Coronary artery (tissue), 2 donors: Measurements from ENCODE around the gene SLC5A1.
"Not testable (repeated sequence)": the region's sequence is repeated elsewhere in the genome, so short reads cannot be mapped to it uniquely, and the experiment has no call there.

ENCODE experiments used
- DNase-seq: peaks from one replicate; pipeline ENCODE4 v3.0.0-alpha.2; 2017; ENCODE audit warnings: low spot score
- H3K27ac ChIP-seq, 2 donors: fragments of 200-600 bp; sonication (generic); one replicate each; pipeline ENCODE4 v1.5.1; 2016 to 2019
- H3K4me3 ChIP-seq: fragments of 200-600 bp; sonication (generic); 2 replicates; pipeline ENCODE4 v1.5.1; 2016; ENCODE audit warnings: mild to moderate bottlenecking, moderate library complexity
- CTCF ChIP-seq: fragments of 200-600 bp; sonication (generic); IDR thresholded peaks from one replicate; pipeline ENCODE4 v1.5.1; 2019; ENCODE audit warnings: antibody characterized with exemption

SLC5A1 gene

GRCh38 chr22:32157632-32158031, 114.6 kb downstream of the SLC5A1 start:
- not testable (repeated sequence) for DNase-seq, H3K4me3 ChIP-seq, H3K27ac ChIP-seq

GRCh38 chr22:32158712-32159533, 115.9 kb downstream of the SLC5A1 start, which contains the start of gene C22orf42:
C22orf42 (minus strand) TSS chr22:32159303; CDS start chr22:32159215, 88 bp downstream.
- H3K27ac ChIP-seq: no peak within 1 kb of the TSS
- DNase-seq: peak; percentile 31
- no peak for TF ChIP-seq CTCF
- H3K4me3 ChIP-seq: no peak within 1 kb of the TSS

GRCh38 chr22:32160411-32160810, 117.3 kb downstream of the SLC5A1 start:
- not testable (repeated sequence) for DNase-seq, H3K27ac ChIP-seq, H3K4me3 ChIP-seq
